HepG2 (cell line): ENCODE results near the gene HYDIN. TPM values are rescaled to one million over a fixed set of nuclear protein-coding genes. Genes with fewer than 3 reads are reported as not detected.

ENCODE experiments used
- ATAC-seq: fragments of 200-7000 bp; cut with Tn5 transposase; 3 replicates; pipeline ENCODE4 v1.9.1; 2020; ENCODE audit warnings: mild to moderate bottlenecking, moderate library complexity
- BruUV-seq: library from RNA; stranded (reverse); fragments of 400-500 nt; replicated peaks from 2 replicates; lab custom pipeline; 2021; lab: Mats Ljungman, UMichigan
- CTCF ChIA-PET: fragments of 300-600 bp; formaldehyde crosslinking; extraction: SDS; loops from one replicate; lab custom pipeline; 2021; ENCODE audit warnings: low total read pairs, inconsistent platforms, low intra/inter-chr PET ratio; lab: Yijun Ruan, JAX
- POLR2A ChIA-PET: fragments of 350-600 bp; sonication (Branson Sonifier 250); formaldehyde crosslinking; loops from one replicate; lab custom pipeline; 2020; ENCODE audit warnings: antibody characterized with exemption, inconsistent platforms; lab: Yijun Ruan, JAX
- DNase-seq: peaks from one replicate; pipeline ENCODE4 v3.0.0-alpha.2; 2015; ENCODE audit warnings: low spot score
- FAIRE-seq: peaks from 3 replicates; lab custom pipeline; 2011; peaks lifted over from hg19 to GRCh38; lab: Jason Lieb, UNC
- H2AFZ ChIP-seq: one replicate; pipeline ENCODE4 v1.6.1; 2011; ENCODE audit warnings: low read length, inconsistent platforms
- H3K27ac ChIP-seq: fragments of 300-600 bp; 3 replicates; pipeline ENCODE4 v1.8.0; 2011; ENCODE audit warnings: mixed run types, mild to moderate bottlenecking, mixed read lengths, low read length, inconsistent platforms; ENCODE audit not compliant: insufficient read depth; ENCODE audit errors: extremely low read length
- H3K27me3 ChIP-seq, 2 experiments: fragments of 200-600 bp in 1 of 2; 2 replicates in 1 of 2; 3 replicates in 1 of 2; pipeline versions ENCODE4 v1.6.0 to v1.8.0; 2011; ENCODE audit warnings: low read length in 2 of 2, mild to moderate bottlenecking in 2 of 2, moderate library complexity in 2 of 2, inconsistent platforms in 1 of 2; ENCODE audit not compliant: insufficient read depth in 2 of 2, control insufficient read depth in 1 of 2
- H3K36me3 ChIP-seq, 2 experiments: fragments of 200-600 bp in 1 of 2; replicated peaks in 1 of 2; 2 replicates in 1 of 2; 3 replicates in 1 of 2; pipeline versions ENCODE4 v1.5.1 to v1.8.0; 2011; ENCODE audit warnings: low read length in 2 of 2, inconsistent platforms in 1 of 2; ENCODE audit not compliant: insufficient read depth in 2 of 2, control insufficient read depth in 1 of 2
- H3K4me1 ChIP-seq: 2 replicates; pipeline ENCODE4 v1.5.1; 2012; ENCODE audit warnings: low read length, inconsistent platforms; ENCODE audit not compliant: insufficient read depth
- H3K4me2 ChIP-seq: 2 replicates; pipeline ENCODE4 v1.6.0; 2011; ENCODE audit warnings: low read depth, low read length, inconsistent platforms
- H3K4me3 ChIP-seq, 3 experiments: fragments of 200-600 bp in 1 of 3; sonication (generic), shearing (Covaris generic) in 1 of 3; replicated peaks in 1 of 3; 2 replicates each; pipeline ENCODE4 v1.5.1; 2011 to 2016; ENCODE audit warnings: low read length in 3 of 3, inconsistent platforms in 2 of 3, low read depth in 2 of 3, mild to moderate bottlenecking in 2 of 3, control low read depth in 1 of 3, mixed read lengths in 1 of 3; ENCODE audit not compliant: insufficient read depth in 1 of 3
- H3K79me2 ChIP-seq: one replicate; pipeline ENCODE4 v1.6.1; 2011; ENCODE audit warnings: low read length, inconsistent platforms; ENCODE audit not compliant: insufficient read depth
- H3K9ac ChIP-seq: 2 replicates; pipeline ENCODE4 v1.6.0; 2011; ENCODE audit warnings: mild to moderate bottlenecking, low read depth, low read length, inconsistent platforms; ENCODE audit not compliant: insufficient read depth
- H3K9me3 ChIP-seq: 2 replicates; pipeline ENCODE4 v1.5.1; 2012; ENCODE audit warnings: mild to moderate bottlenecking, low read length
- H4K20me1 ChIP-seq: 2 replicates; pipeline ENCODE4 v1.6.0; 2011; ENCODE audit warnings: inconsistent platforms, mild to moderate bottlenecking, low read length, moderate library complexity; ENCODE audit not compliant: insufficient read depth
- CCAR2 ChIP-seq: fragments of 200-400 bp; formaldehyde crosslinking; optimal IDR thresholded peaks from 2 replicates; pipeline ENCODE3; 2018; ENCODE audit warnings: low read depth, mild to moderate bottlenecking, low read length, moderate library complexity
- E2F1 ChIP-seq: sonication (generic); formaldehyde crosslinking; IDR thresholded peaks from 2 replicates; pipeline ENCODE4 v1.5.0; 2020; ENCODE audit warnings: missing genetic modification reagents
- KDM5A ChIP-seq: fragments of 200-600 bp; sonication (generic); IDR thresholded peaks from 2 replicates; pipeline ENCODE4 v1.7.0; 2018; ENCODE audit warnings: antibody characterized with exemption, mild to moderate bottlenecking, low read length, borderline replicate concordance
- MXD4 ChIP-seq: IDR thresholded peaks from 2 replicates; pipeline ENCODE4 v1.6.1; 2016; ENCODE audit warnings: mild to moderate bottlenecking, missing biosample characterization, missing genetic modification reagents
- SRY ChIP-seq: sonication (generic); formaldehyde crosslinking; IDR thresholded peaks from 2 replicates; pipeline ENCODE4 v1.8.0; 2022; ENCODE audit warnings: mild to moderate bottlenecking, missing genetic modification reagents
- ZBTB7A ChIP-seq: sonication (generic); formaldehyde crosslinking; IDR thresholded peaks from 2 replicates; pipeline ENCODE4 v1.8.0; 2022; ENCODE audit warnings: mild to moderate bottlenecking, missing genetic modification reagents
- ZBTB7B ChIP-seq: sonication (generic); formaldehyde crosslinking; IDR thresholded peaks from 2 replicates; pipeline ENCODE4 v1.4.0; 2020; ENCODE audit warnings: missing genetic modification reagents
- ZMAT5 ChIP-seq: sonication (generic); formaldehyde crosslinking; IDR thresholded peaks from 2 replicates; pipeline ENCODE4 v1.5.0; 2020; ENCODE audit warnings: mild to moderate bottlenecking, low read depth, missing genetic modification reagents, borderline replicate concordance
- ZNF142 ChIP-seq: sonication (generic); formaldehyde crosslinking; IDR thresholded peaks from 2 replicates; pipeline ENCODE4 v1.4.0; 2020; ENCODE audit warnings: missing genetic modification reagents
- ZNF547 ChIP-seq: sonication (generic); formaldehyde crosslinking; IDR thresholded peaks from 2 replicates; pipeline ENCODE4 v1.5.1; 2020; ENCODE audit warnings: mild to moderate bottlenecking, missing genetic modification reagents
- WGBS: methylation state at CpG from one replicate; pipeline ENCODE4 v1.1.6; 2017; ENCODE audit warnings: low lambda C conversion rate; 5-methylcytosine and 5-hydroxymethylcytosine counted together
- in situ Hi-C: cut with HindIII; loops from 2 replicates; pipeline ENCODE4 v1.10.0; 2017; ENCODE audit warnings: low pct_unique_long_range_greater_than_20kb; ENCODE audit not compliant: extremely low pct_ligation_motif_present
- intact Hi-C: fragments of 100-400 bp; cut with micrococcal nuclease; formaldehyde crosslinking; loops from one replicate; pipeline ENCODE4 v1.10.0; 2022; ENCODE audit not compliant: unreplicated experiment
- polyA plus RNA-seq, 8 experiments: library from polyadenylated mRNA; depleted of rRNA in 3 of 8; stranded (reverse) in 7 of 8; unstranded in 1 of 8; fragments of >200 nt; fragmentation: Illumina TruSeq in 4 of 8; extraction: Trizol in 4 of 8; gene quantifications; 2 replicates each; pipeline versions ENCODE4 v1.2.1 to v1.2.3, GENCODE V29; 2011 to 2016; ENCODE audit warnings: low read depth in 4 of 8, missing spikeins in 1 of 8, mixed read lengths in 1 of 8; ENCODE audit not compliant: insufficient read depth in 1 of 8
- total RNA-seq, 5 experiments: library from RNA; depleted of rRNA; stranded (reverse); fragments of >200 nt; fragmentation: Illumina TruSeq; extraction: Trizol; gene quantifications; 2 replicates each; pipeline ENCODE4 v1.2.3, GENCODE V29; 2016; ENCODE audit warnings: low read depth in 1 of 5
- TF ChIP-seq, protein P1 (sequence below): sonication (generic); formaldehyde crosslinking; IDR thresholded peaks from 2 replicates; pipeline ENCODE4 v1.5.0; 2020; ENCODE audit warnings: missing genetic modification reagents
- TF ChIP-seq, protein P2 (sequence below): sonication (generic); formaldehyde crosslinking; IDR thresholded peaks from 2 replicates; pipeline ENCODE4 v1.8.1; 2023; ENCODE audit warnings: mild to moderate bottlenecking, inconsistent platforms, moderate library complexity, missing genetic modification reagents, borderline replicate concordance

HYDIN gene
- total and polyA plus RNA-seq, 2 of the 13 experiments (the other 11 are each of a cell fraction or from before 2014, with no cell fraction given): not detected

- Histone ChIP-seq H3K4me3 (peak overlapping the region in 2 of 3 experiments; percentile 98 to 99; a peak in 4 of 6 replicates), H3K27me3 (peaks cover 0 to 3% of the 10 kb centered on the region in 2 experiments; a peak in 1 of 5 replicates), H3K9ac (peak overlapping the region; percentile 88; the same call in 1 of the 2 replicates), H3K79me2 (peaks cover 39% of the 10 kb centered on the region), H4K20me1 (0 out of 2 replicates have a peak, but pooled peaks cover 6% of the 10 kb centered on the region), H2AFZ (peak overlapping the region; percentile 55), H3K9me3 (peaks cover 11% of the 10 kb centered on the region), H3K27ac (no peak overlapping the region), H3K4me1 (peaks cover 30% of the 10 kb centered on the region), H3K4me2 (peak overlapping the region; percentile 97), H3K36me3 (peaks cover 0 to 7% of the 10 kb centered on the region in 2 experiments; a peak in 2 of 5 replicates)
- intact Hi-C loops (no loop called here), in situ Hi-C loops (no loop called here)
- CTCF ChIA-PET: no interaction called here
- DNase-seq (no peak), ATAC-seq (peak; percentile 19; the same call in 2 of the 3 replicates), FAIRE-seq (no peak)
- WGBS: 32% methylated on average over 3 of the region's 3 CpGs
- BruUV-seq: no TSS peak
- POLR2A ChIA-PET: interaction anchor here (0.5 to 1.5 kb wide), 8 partner anchors 8 to 120 kb away, joined by 3 to 7 read pairs (median 4); no protein-coding TSS in a partner anchor
- no peak for TF ChIP-seq ZBTB7A (CRISPR knock-in tag)
- TF ChIP-seq, protein P1, sequence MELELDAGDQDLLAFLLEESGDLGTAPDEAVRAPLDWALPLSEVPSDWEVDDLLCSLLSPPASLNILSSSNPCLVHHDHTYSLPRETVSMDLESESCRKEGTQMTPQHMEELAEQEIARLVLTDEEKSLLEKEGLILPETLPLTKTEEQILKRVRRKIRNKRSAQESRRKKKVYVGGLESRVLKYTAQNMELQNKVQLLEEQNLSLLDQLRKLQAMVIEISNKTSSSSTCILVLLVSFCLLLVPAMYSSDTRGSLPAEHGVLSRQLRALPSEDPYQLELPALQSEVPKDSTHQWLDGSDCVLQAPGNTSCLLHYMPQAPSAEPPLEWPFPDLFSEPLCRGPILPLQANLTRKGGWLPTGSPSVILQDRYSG (CRISPR knock-in tag): 0 out of 2 replicates have a peak, but pooled peaks have one; percentile 15
- no peak for TF ChIP-seq ZBTB7B (CRISPR knock-in tag)
- no peak for TF ChIP-seq SRY (CRISPR knock-in tag)
- 0 out of 2 replicates have a peak, but pooled peaks have one; percentile 4 for TF ChIP-seq ZNF142
- TF ChIP-seq, protein P2, sequence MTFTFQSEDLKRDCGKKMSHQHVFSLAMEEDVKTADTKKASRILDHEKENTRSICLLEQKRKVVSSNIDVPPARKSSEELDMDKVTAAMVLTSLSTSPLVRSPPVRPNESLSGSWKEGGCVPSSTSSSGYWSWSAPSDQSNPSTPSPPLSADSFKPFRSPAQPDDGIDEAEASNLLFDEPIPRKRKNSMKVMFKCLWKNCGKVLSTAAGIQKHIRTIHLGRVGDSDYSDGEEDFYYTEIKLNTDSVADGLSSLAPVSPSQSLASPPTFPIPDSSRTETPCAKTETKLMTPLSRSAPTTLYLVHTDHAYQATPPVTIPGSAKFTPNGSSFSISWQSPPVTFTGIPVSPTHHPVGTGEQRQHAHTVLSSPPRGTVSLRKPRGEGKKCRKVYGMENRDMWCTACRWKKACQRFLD (CRISPR knock-in tag): no peak
- TF ChIP-seq ZMAT5 (CRISPR knock-in tag): no peak
- no peak for TF ChIP-seq MXD4 (CRISPR knock-in tag)
- no peak for TF ChIP-seq KDM5A
- no peak for TF ChIP-seq CCAR2
- TF ChIP-seq E2F1 (CRISPR knock-in tag): peak; percentile 11; the same call in 1 of the 2 replicates
- no peak for TF ChIP-seq ZNF547
These were observed 428.9 kb downstream of the HYDIN start for GRCh38 chr16:70801611-70802010.
